Smooth muscle cell (in vitro differentiated cells): ENCODE measurements around the gene GLP1R. TPM values are rescaled to one million over a fixed set of nuclear protein-coding genes. Genes with fewer than 3 reads are reported as not detected.

Experiments used
- DNase-seq: peaks from one replicate; lab custom pipeline; 2025; ENCODE audit not compliant: unreplicated experiment; lab: John Stamatoyannopoulos, UW
- H2AFZ ChIP-seq: fragments of 200-600 bp; sonication (generic); 2 replicates; pipeline ENCODE4 v1.6.0; 2016; ENCODE audit warnings: antibody characterized with exemption, low read depth, mild to moderate bottlenecking
- H3F3A ChIP-seq: fragments of 200-600 bp; sonication (generic); 2 replicates; pipeline ENCODE4 v1.6.0; 2017; ENCODE audit warnings: antibody characterized with exemption, low read depth
- H3K27ac ChIP-seq: fragments of 200-600 bp; sonication (generic); 2 replicates; pipeline ENCODE4 v1.5.1; 2016; ENCODE audit warnings: low read depth, mild to moderate bottlenecking
- H3K27me3 ChIP-seq: fragments of 200-600 bp; sonication (generic); 2 replicates; pipeline ENCODE4 v1.6.1; 2016; ENCODE audit warnings: low read depth, mild to moderate bottlenecking
- H3K36me3 ChIP-seq: fragments of 200-600 bp; sonication (generic); 2 replicates; pipeline ENCODE4 v1.5.1; 2016; ENCODE audit warnings: low read depth
- H3K4me1 ChIP-seq: fragments of 200-600 bp; sonication (generic); 2 replicates; pipeline ENCODE4 v1.5.1; 2016; ENCODE audit warnings: low read depth
- H3K4me2 ChIP-seq: fragments of 200-600 bp; sonication (generic); 2 replicates; pipeline ENCODE4 v1.6.0; 2016; ENCODE audit warnings: mild to moderate bottlenecking
- H3K4me3 ChIP-seq: fragments of 200-600 bp; sonication (generic); 2 replicates; pipeline ENCODE4 v1.5.1; 2016; ENCODE audit warnings: mild to moderate bottlenecking
- H3K79me2 ChIP-seq: fragments of 200-600 bp; sonication (generic); 2 replicates; pipeline ENCODE4 v1.6.0; 2016; ENCODE audit warnings: low read depth, mild to moderate bottlenecking
- H3K9ac ChIP-seq: fragments of 200-600 bp; sonication (generic); 2 replicates; pipeline ENCODE4 v1.6.0; 2016; ENCODE audit warnings: low read depth
- H3K9me3 ChIP-seq: fragments of 200-600 bp; sonication (generic); replicated peaks from 2 replicates; pipeline ENCODE4 v1.5.1; 2016; ENCODE audit warnings: low read depth
- H4K20me1 ChIP-seq: fragments of 200-600 bp; sonication (generic); 2 replicates; pipeline ENCODE4 v1.6.0; 2016; ENCODE audit warnings: low read depth
- CTCF ChIP-seq: fragments of 200-600 bp; sonication (generic); IDR thresholded peaks from 2 replicates; pipeline ENCODE4 v1.5.1; 2017; ENCODE audit warnings: borderline replicate concordance, mild to moderate bottlenecking, antibody characterized with exemption; ENCODE audit not compliant: insufficient read depth, poor library complexity, severe bottlenecking
- WGBS: methylation state at CpG from one replicate; pipeline ENCODE4 v1.1.7; 2016; ENCODE audit warnings: low lambda C conversion rate; 5-methylcytosine and 5-hydroxymethylcytosine counted together
- polyA plus RNA-seq: library from polyadenylated mRNA; unstranded; fragments of >200 nt; fragmentation: Nextera tagmentation; extraction: Ambion mirVana; gene quantifications from 2 replicates; pipeline ENCODE4 v1.2.1, GENCODE V29; 2016
- total RNA-seq: library from RNA; depleted of rRNA; stranded (reverse); fragments of >200 nt; gene quantifications from 2 replicates; pipeline ENCODE4 v1.2.3, GENCODE V29; 2014

GLP1R gene
- total and polyA plus RNA-seq, 2 experiments from 2014 or later, result not detected

GRCh38 chr6:39005774-39006173 lies 42.8 kb upstream of the GLP1R start:
- H3K4me2 ChIP-seq, result no peak overlapping the region
- H3K36me3 ChIP-seq, result no peaks in the 10 kb centered on the region
- no peak overlapping the region for H3K4me3 ChIP-seq
- H3F3A ChIP-seq, result no peaks in the 10 kb centered on the region
- peaks cover 98% of the 10 kb centered on the region for H3K27me3 ChIP-seq
- WGBS, result 94% methylated on average over 3 of the region's 3 CpGs
- no peak for TF ChIP-seq CTCF
- no peaks in the 10 kb centered on the region for H3K79me2 ChIP-seq
- no peak for DNase-seq
- H3K9me3 ChIP-seq, result no peaks in the 10 kb centered on the region
- H2AFZ ChIP-seq, result no peak overlapping the region
- H4K20me1 ChIP-seq, result no peaks in the 10 kb centered on the region
- no peaks in the 10 kb centered on the region for H3K4me1 ChIP-seq
- H3K27ac ChIP-seq, result no peak overlapping the region
- no peak overlapping the region for H3K9ac ChIP-seq

- H3K4me1 ChIP-seq, result no peaks in the 10 kb centered on the region
- no peak overlapping the region for H3K4me2 ChIP-seq
- TF ChIP-seq CTCF, result no peak
- no peaks in the 10 kb centered on the region for H4K20me1 ChIP-seq
- no peaks in the 10 kb centered on the region for H3K36me3 ChIP-seq
- no peaks in the 10 kb centered on the region for H3F3A ChIP-seq
- H3K4me3 ChIP-seq, result no peak overlapping the region
- no peak for DNase-seq
- WGBS, result 88% methylated on average over 3 of the region's 3 CpGs
- H2AFZ ChIP-seq, result no peak overlapping the region
- peaks cover 98% of the 10 kb centered on the region for H3K27me3 ChIP-seq
- no peaks in the 10 kb centered on the region for H3K9me3 ChIP-seq
- H3K9ac ChIP-seq, result no peak overlapping the region
- H3K27ac ChIP-seq, result no peak overlapping the region
- H3K79me2 ChIP-seq, result no peaks in the 10 kb centered on the region
Measured at GRCh38 chr6:39007575-39007974, 41.0 kb upstream of the GLP1R start.

- Histone ChIP-seq H2AFZ (no peak overlapping the region), H3K9ac (no peak overlapping the region), H3K36me3 (no peaks in the 10 kb centered on the region), H3F3A (no peaks in the 10 kb centered on the region), H4K20me1 (no peaks in the 10 kb centered on the region), H3K27ac (no peak overlapping the region), H3K4me1 (no peaks in the 10 kb centered on the region), H3K79me2 (no peaks in the 10 kb centered on the region), H3K9me3 (no peaks in the 10 kb centered on the region), H3K4me3 (no peak overlapping the region), H3K27me3 (peaks cover 95% of the 10 kb centered on the region), H3K4me2 (no peak overlapping the region)
- TF ChIP-seq CTCF, result no peak
- 33% methylated on average over 1 of the region's 1 CpG for WGBS
- no peak for DNase-seq
Measured at GRCh38 chr6:39008737-39009136, 39.8 kb upstream of the GLP1R start.

- Histone ChIP-seq H3K36me3 (no peaks in the 10 kb centered on the region), H3K4me1 (no peaks in the 10 kb centered on the region), H3K9me3 (no peaks in the 10 kb centered on the region), H4K20me1 (no peaks in the 10 kb centered on the region), H2AFZ (no peak overlapping the region), H3K79me2 (no peaks in the 10 kb centered on the region), H3K4me3 (no peak overlapping the region), H3K4me2 (no peak overlapping the region), H3K9ac (no peak overlapping the region), H3F3A (no peaks in the 10 kb centered on the region), H3K27me3 (peaks cover 92% of the 10 kb centered on the region), H3K27ac (no peak overlapping the region)
- no peak for DNase-seq
- TF ChIP-seq CTCF, result no peak
- 0% methylated on average over 1 of the region's 1 CpG for WGBS
Measured at GRCh38 chr6:39009476-39009875, 39.1 kb upstream of the GLP1R start.
